CMK (cell line): ENCODE results near the gene CREB3L4.

Source experiments
- DNase-seq: peaks from one replicate; pipeline ENCODE4 v3.0.0-alpha.2; 2010; ENCODE audit warnings: low read depth

Gene CREB3L4

GRCh38 chr1:153937331-153937730 lies 30.4 kb upstream of the CREB3L4 start:
- no peak for DNase-seq

- no peak for DNase-seq
Measured at GRCh38 chr1:153938996-153939395, 28.7 kb upstream of the CREB3L4 start.

- DNase-seq = no peak
Measured at GRCh38 chr1:153939476-153939875, 28.2 kb upstream of the CREB3L4 start.

GRCh38 chr1:153940756-153941155 lies 26.9 kb upstream of the CREB3L4 start:
- no peak for DNase-seq

GRCh38 chr1:153941826-153942725 lies 25.6 kb upstream of the CREB3L4 start:
- no peak for DNase-seq

GRCh38 chr1:153942766-153943549 lies 24.7 kb upstream of the CREB3L4 start:
- no peak for DNase-seq

- no peak for DNase-seq
Measured at GRCh38 chr1:153944005-153944826, 23.5 kb upstream of the CREB3L4 start.

- DNase-seq = no peak
Measured at GRCh38 chr1:153944827-153945117, 22.9 kb upstream of the CREB3L4 start.

- peak; percentile 79 for DNase-seq
Measured at GRCh38 chr1:153945131-153945794, 22.4 kb upstream of the CREB3L4 start.

- peak; percentile 81 for DNase-seq
Measured at GRCh38 chr1:153945795-153946621, 21.7 kb upstream of the CREB3L4 start.

GRCh38 chr1:153946622-153947241 lies 21.0 kb upstream of the CREB3L4 start, which contains the start of gene DENND4B:
Gene DENND4B (minus strand): TSS chr1:153946718. CDS start chr1:153944374, 2,344 bp downstream.
- DNase-seq = no peak

- DNase-seq = no peak
Measured at GRCh38 chr1:153951183-153951582, 16.5 kb upstream of the CREB3L4 start.

- DNase-seq = no peak
Measured at GRCh38 chr1:153951801-153952200, 15.9 kb upstream of the CREB3L4 start.

- no peak for DNase-seq
Measured at GRCh38 chr1:153953859-153954365, 13.8 kb upstream of the CREB3L4 start.

GRCh38 chr1:153954826-153955225 lies 12.9 kb upstream of the CREB3L4 start:
- no peak for DNase-seq

- no peak for DNase-seq
Measured at GRCh38 chr1:153956997-153957715, 10.5 kb upstream of the CREB3L4 start.

- DNase-seq = no peak
Measured at GRCh38 chr1:153957744-153958110, 10.0 kb upstream of the CREB3L4 start.

GRCh38 chr1:153958111-153958960 lies 9.4 kb upstream of the CREB3L4 start, which contains the start of gene CRTC2:
Gene CRTC2 (minus strand): TSS chr1:153958612. CDS start chr1:153958497, 115 bp downstream.
- peak; percentile 96 for DNase-seq

GRCh38 chr1:153958961-153959260 lies 8.8 kb upstream of the CREB3L4 start:
- DNase-seq = no peak
